Activated naive CD8-positive, alpha-beta T cell (primary cell): ENCODE results near the gene SV2A.
"Not testable (repeated sequence)": the region's sequence is repeated elsewhere in the genome, so short reads cannot be mapped to it uniquely, and the experiment has no call there.

Source experiments
- H3K27ac Mint-ChIP-seq: one replicate; pipeline ENCODE4 v1.8.0; 2021; ENCODE audit warnings: mixed read lengths
- H3K27me3 Mint-ChIP-seq: one replicate; pipeline ENCODE4 v1.8.0; 2021; ENCODE audit warnings: mixed read lengths
- H3K36me3 Mint-ChIP-seq: one replicate; pipeline ENCODE4 v1.8.0; 2021; ENCODE audit warnings: mixed read lengths
- H3K4me1 Mint-ChIP-seq: one replicate; pipeline ENCODE4 v1.8.0; 2021; ENCODE audit warnings: low read depth, mixed read lengths
- H3K4me3 Mint-ChIP-seq: one replicate; pipeline ENCODE4 v1.8.0; 2021; ENCODE audit warnings: mild to moderate bottlenecking, mixed read lengths
- H3K9me3 Mint-ChIP-seq: one replicate; pipeline ENCODE4 v1.8.0; 2021; ENCODE audit warnings: low read depth, mixed read lengths

SV2A gene

GRCh38 chr1:149917571-149918144 lies at the start of gene SV2A:
SV2A (minus strand) TSS chr1:149917844; CDS start chr1:149913840, 4,004 bp downstream.
- Mint-ChIP-seq H3K4me1 (peaks cover 39% of the 10 kb centered on the region), H3K36me3 (peaks cover 9% of the 10 kb centered on the region), H3K27me3 (no peaks in the 10 kb centered on the region), H3K4me3 (peak within 1 kb of the TSS; percentile 89), H3K9me3 (no peaks in the 10 kb centered on the region), H3K27ac (peak within 1 kb of the TSS; percentile 12)

DNA sequence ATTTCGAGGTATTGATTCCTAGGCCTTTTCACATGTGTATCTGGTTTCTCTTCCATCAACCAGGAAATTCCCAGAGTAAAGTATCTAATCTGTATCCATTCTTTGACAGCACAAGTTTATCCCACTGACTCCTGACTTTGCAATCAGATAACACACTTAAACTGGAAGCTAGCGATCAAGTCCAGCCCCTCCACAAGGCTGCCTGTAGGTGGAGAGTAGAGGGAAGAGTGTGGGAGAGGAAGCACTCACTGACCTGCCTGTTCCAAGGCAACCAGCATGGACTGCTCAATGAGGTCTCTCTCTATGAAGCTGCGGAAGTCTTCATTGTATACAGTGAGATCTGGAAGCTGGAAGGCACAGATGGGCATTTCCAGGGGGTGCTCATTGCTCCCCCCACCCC lies 49.4 kb upstream of the SV2A start:
- Mint-ChIP-seq H3K4me3 (no peak overlapping the region), H3K27me3 (no peaks in the 10 kb centered on the region), H3K9me3 (no peaks in the 10 kb centered on the region), H3K36me3 (peaks cover 8% of the 10 kb centered on the region), H3K4me1 (peaks cover 6% of the 10 kb centered on the region), H3K27ac (no peak overlapping the region)

DNA sequence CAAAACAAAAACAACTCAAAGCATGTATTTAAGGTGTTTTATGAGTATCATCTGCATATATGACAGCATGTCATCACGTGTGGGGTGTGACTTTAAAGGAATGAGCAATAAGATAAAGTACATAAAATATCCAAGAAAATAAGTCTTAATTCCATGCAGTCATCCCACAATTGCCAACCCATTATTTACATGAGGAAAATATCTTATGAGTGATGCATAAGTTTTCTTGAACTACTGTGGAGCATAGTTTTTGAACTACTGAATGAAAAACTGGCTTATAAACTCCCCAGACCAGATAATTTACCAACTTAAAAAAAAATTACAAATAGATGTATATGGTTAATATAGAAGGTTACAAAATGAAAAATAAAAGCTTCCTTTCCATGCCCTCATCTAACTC lies 48.8 kb upstream of the SV2A start:
- Mint-ChIP-seq H3K9me3 (no peaks in the 10 kb centered on the region), H3K27me3 (no peaks in the 10 kb centered on the region), H3K4me1 (peaks cover 7% of the 10 kb centered on the region), H3K36me3 (peaks cover 5% of the 10 kb centered on the region), H3K4me3 (no peak overlapping the region), H3K27ac (no peak overlapping the region)

DNA sequence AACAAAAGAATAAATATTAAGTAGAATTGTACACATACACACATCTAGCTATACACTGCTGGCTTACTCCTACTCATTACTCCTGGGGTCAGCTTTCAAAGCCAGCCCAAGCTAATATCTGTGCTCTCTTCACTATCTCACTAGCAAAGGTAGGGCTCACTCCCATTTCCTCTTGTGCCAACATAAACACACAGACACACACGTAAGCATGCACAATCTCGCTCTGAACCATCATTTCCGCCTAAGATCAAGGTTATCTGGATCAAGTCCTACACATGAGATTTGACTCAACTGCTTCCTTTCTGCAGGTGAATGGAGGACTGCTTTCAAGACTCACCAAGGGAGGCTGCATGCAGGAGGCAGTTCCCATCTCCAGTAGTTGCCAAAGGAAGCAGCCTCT lies 47.8 kb upstream of the SV2A start:
- Mint-ChIP-seq H3K27me3 (no peaks in the 10 kb centered on the region), H3K9me3 (no peaks in the 10 kb centered on the region), H3K4me3 (no peak overlapping the region), H3K27ac (no peak overlapping the region), H3K36me3 (peaks cover 7% of the 10 kb centered on the region), H3K4me1 (peaks cover 7% of the 10 kb centered on the region)

DNA sequence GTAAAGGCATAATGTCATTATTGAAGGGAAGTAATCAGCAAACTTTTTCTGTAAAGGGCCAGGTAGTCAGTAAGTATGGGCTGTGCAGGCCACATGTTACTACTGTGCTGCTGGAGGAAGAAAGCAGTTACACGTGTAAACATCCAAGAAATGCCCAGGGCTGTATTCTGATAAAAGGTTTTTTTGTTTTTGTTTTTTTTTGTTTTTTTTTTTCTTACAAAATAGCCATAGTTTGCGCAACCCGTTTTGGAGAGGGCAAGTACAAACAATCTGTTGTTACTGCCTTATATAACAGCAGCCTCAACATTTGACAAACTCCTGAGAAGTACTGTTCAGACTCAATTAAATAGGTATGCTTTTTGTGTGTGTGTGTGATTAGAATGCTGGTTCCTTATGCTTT lies 45.7 kb upstream of the SV2A start:
- Mint-ChIP-seq H3K27me3 (no peaks in the 10 kb centered on the region), H3K4me3 (no peak overlapping the region), H3K27ac (peak overlapping the region; percentile 64), H3K4me1 (peaks cover 7% of the 10 kb centered on the region), H3K9me3 (no peaks in the 10 kb centered on the region), H3K36me3 (peaks cover 13% of the 10 kb centered on the region)

DNA sequence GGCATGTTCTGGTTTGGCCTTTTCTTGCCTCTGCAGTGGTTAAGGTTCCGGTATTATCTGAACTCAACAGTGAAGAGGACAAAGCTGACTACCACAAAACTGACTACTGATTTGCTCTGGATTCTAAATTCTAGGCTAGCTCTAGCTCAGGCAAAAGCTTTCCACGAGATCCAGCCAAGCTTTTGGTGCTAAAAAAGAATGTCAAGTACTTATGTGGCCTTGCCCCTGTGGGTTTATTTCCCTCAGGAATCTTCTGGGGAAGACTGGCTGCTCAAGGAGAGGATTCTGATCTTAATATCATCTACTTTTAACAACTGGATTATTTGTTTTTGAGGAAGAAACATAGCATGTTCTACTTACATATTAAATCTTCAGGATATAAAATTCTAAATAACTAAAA lies 45.1 kb upstream of the SV2A start:
- H3K4me1 Mint-ChIP-seq: peaks cover 7% of the 10 kb centered on the region
- peak overlapping the region; percentile 64 for H3K27ac Mint-ChIP-seq
- no peaks in the 10 kb centered on the region for H3K9me3 Mint-ChIP-seq
- peaks cover 16% of the 10 kb centered on the region for H3K36me3 Mint-ChIP-seq
- no peak overlapping the region for H3K4me3 Mint-ChIP-seq
- H3K27me3 Mint-ChIP-seq: no peaks in the 10 kb centered on the region

- Mint-ChIP-seq H3K4me1 (peaks cover 7% of the 10 kb centered on the region), H3K27me3 (no peaks in the 10 kb centered on the region), H3K4me3 (no peak overlapping the region), H3K9me3 (no peaks in the 10 kb centered on the region), H3K27ac (no peak overlapping the region), H3K36me3 (peaks cover 16% of the 10 kb centered on the region)
Observed at GRCh38 chr1:149962039-149962647, 44.5 kb upstream of the SV2A start.

DNA sequence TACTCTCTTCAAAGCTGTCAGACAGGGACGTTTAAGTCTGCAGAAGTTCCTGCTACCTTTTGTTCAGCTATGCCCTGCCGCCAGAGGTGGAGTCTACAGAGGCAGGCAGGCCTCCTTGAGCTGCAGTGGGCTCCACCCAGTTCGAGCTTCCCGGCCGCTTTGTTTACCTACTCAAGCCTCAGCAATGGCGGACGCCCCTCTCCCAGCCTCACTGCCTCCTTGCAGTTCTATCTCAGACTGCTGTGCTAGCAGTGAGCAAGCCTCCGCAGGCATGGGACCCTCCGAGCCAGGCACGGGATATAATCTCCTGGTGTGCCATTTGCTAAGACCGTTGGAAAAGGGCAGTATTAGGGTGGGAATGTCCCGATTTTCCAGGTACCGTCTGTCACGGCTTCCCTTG lies 39.9 kb upstream of the SV2A start:
- H3K9me3 Mint-ChIP-seq, H3K27ac Mint-ChIP-seq, H3K4me3 Mint-ChIP-seq, H3K27me3 Mint-ChIP-seq, H3K4me1 Mint-ChIP-seq: not testable (repeated sequence)
- peaks cover 20% of the 10 kb centered on the region for H3K36me3 Mint-ChIP-seq

DNA sequence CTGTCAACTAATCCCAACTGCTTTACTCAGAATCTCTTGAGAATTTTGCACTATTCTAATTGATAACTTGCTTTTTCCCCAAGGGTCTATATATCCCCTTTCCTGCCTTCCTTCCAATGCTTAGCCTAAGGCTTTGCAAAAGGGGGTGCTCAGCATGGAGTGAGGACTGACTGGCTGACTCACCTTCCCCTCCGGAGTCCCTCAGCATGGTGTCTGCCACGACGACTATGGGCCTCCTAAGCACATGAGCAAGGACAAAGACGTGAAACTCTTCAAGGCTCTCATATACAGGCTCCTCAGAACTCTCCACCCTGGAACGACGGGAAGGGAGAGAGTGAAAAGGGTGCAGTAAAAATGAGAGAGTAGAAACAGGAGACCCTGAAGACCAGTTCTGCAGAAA lies 32.3 kb upstream of the SV2A start:
- peaks cover 12% of the 10 kb centered on the region for H3K36me3 Mint-ChIP-seq
- H3K27ac Mint-ChIP-seq: no peak overlapping the region
- no peaks in the 10 kb centered on the region for H3K4me1 Mint-ChIP-seq
- H3K9me3 Mint-ChIP-seq: no peaks in the 10 kb centered on the region
- H3K27me3 Mint-ChIP-seq: no peaks in the 10 kb centered on the region
- H3K4me3 Mint-ChIP-seq: no peak overlapping the region

DNA sequence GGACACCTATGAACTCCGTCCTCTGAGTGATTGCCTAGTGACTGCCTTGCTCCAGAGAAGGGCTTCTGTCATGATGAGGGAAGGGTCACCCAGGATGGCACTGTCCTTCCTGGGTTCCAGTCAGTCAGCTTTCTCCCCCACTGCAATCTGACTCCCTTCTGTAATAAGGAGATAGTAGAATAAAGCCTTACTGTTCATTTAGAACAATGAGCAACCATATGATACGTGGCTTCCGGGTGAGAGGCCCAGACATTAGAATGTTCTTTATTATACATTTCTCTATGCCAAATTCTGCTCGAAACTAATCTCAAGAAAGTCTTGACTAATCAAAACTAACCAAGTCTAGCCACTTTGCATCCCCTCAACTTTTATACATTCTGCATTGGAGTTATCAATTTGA lies 27.6 kb upstream of the SV2A start:
- Mint-ChIP-seq H3K9me3 (no peaks in the 10 kb centered on the region), H3K36me3 (peaks cover 9% of the 10 kb centered on the region), H3K27me3 (no peaks in the 10 kb centered on the region), H3K4me3 (no peak overlapping the region), H3K4me1 (peaks cover 4% of the 10 kb centered on the region), H3K27ac (no peak overlapping the region)

- peaks cover 17% of the 10 kb centered on the region for H3K4me1 Mint-ChIP-seq
Observed at GRCh38 chr1:149942885-149943284, 25.2 kb upstream of the SV2A start.

DNA sequence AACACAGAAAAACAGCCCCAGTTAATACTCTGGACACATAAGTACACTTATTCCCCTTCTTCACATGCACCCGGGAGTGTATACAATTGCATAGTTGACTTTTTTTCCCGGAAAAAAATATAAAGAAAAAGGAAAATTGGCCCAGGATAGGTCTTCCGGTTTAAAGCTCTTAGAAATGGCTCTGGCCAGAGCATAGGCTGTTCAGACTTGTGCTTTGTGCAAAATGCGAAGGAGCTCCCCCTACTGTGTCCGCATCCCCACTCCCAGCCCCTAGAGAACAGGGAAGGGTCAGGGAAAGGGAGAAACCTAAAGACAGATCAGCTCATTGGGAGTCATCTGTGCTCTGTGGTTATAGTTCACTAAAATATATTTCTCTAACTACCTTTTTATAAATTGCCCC lies 24.6 kb upstream of the SV2A start:
- Mint-ChIP-seq H3K27me3 (no peaks in the 10 kb centered on the region), H3K36me3 (peaks cover 6% of the 10 kb centered on the region), H3K4me1 (peaks cover 23% of the 10 kb centered on the region), H3K27ac (no peak overlapping the region), H3K4me3 (no peak overlapping the region), H3K9me3 (no peaks in the 10 kb centered on the region)

More at GRCh38 chr1:149942885-149943284, 25.2 kb upstream of the SV2A start:
- Mint-ChIP-seq H3K9me3 (no peaks in the 10 kb centered on the region), H3K27ac (peak overlapping the region; percentile 54), H3K27me3 (no peaks in the 10 kb centered on the region), H3K4me3 (no peak overlapping the region), H3K36me3 (peaks cover 9% of the 10 kb centered on the region)

- Mint-ChIP-seq H3K27me3 (no peaks in the 10 kb centered on the region), H3K27ac (peak overlapping the region; percentile 19), H3K9me3 (no peaks in the 10 kb centered on the region), H3K4me1 (peaks cover 26% of the 10 kb centered on the region), H3K36me3 (peaks cover 4% of the 10 kb centered on the region), H3K4me3 (no peak overlapping the region)
Observed at GRCh38 chr1:149940427-149940826, 22.8 kb upstream of the SV2A start.

DNA sequence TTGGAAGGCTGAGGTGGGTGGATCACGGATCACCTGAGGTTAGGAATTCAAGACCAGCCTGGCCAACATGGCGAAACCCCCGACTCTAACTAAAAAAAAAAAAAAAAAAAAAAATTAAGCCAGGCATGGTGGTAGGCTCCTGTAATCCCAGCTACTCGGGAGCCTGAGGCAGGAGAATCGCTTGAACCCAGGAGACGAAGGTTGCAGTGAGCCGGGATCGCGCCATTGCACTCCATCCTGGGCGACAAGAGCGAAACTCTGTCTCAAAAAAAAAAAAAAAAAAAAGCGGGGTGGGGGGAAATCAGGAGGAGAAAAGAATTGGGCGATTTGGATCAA lies 21.0 kb upstream of the SV2A start:
- H3K36me3 Mint-ChIP-seq, H3K27ac Mint-ChIP-seq, H3K9me3 Mint-ChIP-seq, H3K27me3 Mint-ChIP-seq: not testable (repeated sequence)
- peak overlapping the region; percentile 28 for H3K4me3 Mint-ChIP-seq
- peaks cover 26% of the 10 kb centered on the region for H3K4me1 Mint-ChIP-seq

GRCh38 chr1:149937759-149938158 lies 20.1 kb upstream of the SV2A start:
- Mint-ChIP-seq H3K27me3 (no peaks in the 10 kb centered on the region), H3K9me3 (no peaks in the 10 kb centered on the region), H3K4me3 (peak overlapping the region; percentile 41), H3K27ac (no peak overlapping the region), H3K36me3 (no peaks in the 10 kb centered on the region), H3K4me1 (peaks cover 22% of the 10 kb centered on the region)

GRCh38 chr1:149936992-149937705 lies 19.5 kb upstream of the SV2A start:
- Mint-ChIP-seq H3K4me1 (peaks cover 22% of the 10 kb centered on the region), H3K4me3 (peak overlapping the region; percentile 41), H3K27me3 (no peaks in the 10 kb centered on the region), H3K27ac (peak overlapping the region; percentile 61), H3K9me3 (no peaks in the 10 kb centered on the region), H3K36me3 (no peaks in the 10 kb centered on the region)
